Liver (tissue), 9 donors: ENCODE data around the gene MTHFS. TPM values are rescaled to one million over a fixed set of nuclear protein-coding genes. Genes with fewer than 3 reads are reported as not detected.
A peak's percentile ranks its signal among the peaks of the same experiment; 100 is the strongest.
"Not testable (repeated sequence)": the region's sequence is repeated elsewhere in the genome, so short reads cannot be mapped to it uniquely, and the experiment has no call there.

ENCODE experiments used
- DNase-seq: peaks from one replicate; pipeline ENCODE4 v3.0.0-alpha.2; 2017; ENCODE audit warnings: low spot score
- H3K27ac ChIP-seq, 2 donors: one replicate each; pipeline ENCODE4 v1.7.0; 2013; ENCODE audit warnings: inconsistent platforms in 2 of 2, low read length in 2 of 2, control low read depth in 1 of 2, low read depth in 1 of 2, mild to moderate bottlenecking in 1 of 2
- H3K27me3 ChIP-seq, 4 donors: one replicate each; pipeline versions ENCODE4 v1.6.1 to v1.7.0; 2013; ENCODE audit warnings: low read length in 3 of 4, inconsistent platforms in 1 of 4, mild to moderate bottlenecking in 1 of 4, moderate library complexity in 1 of 4; ENCODE audit not compliant: control insufficient read depth in 4 of 4, insufficient read depth in 4 of 4
- H3K36me3 ChIP-seq, 4 donors: one replicate each; pipeline versions ENCODE4 v1.6.1 to v1.7.0; 2013; ENCODE audit warnings: low read length in 3 of 4, mild to moderate bottlenecking in 3 of 4, low read depth in 1 of 4, moderate library complexity in 1 of 4; ENCODE audit not compliant: control insufficient read depth in 4 of 4, insufficient read depth in 3 of 4
- H3K4me1 ChIP-seq, 4 donors: one replicate each; pipeline versions ENCODE4 v1.6.1 to v1.7.0; 2013; ENCODE audit warnings: low read length in 3 of 4, mild to moderate bottlenecking in 3 of 4, moderate library complexity in 1 of 4; ENCODE audit not compliant: control insufficient read depth in 4 of 4, insufficient read depth in 4 of 4
- H3K4me3 ChIP-seq, 3 donors: one replicate each; pipeline versions ENCODE4 v1.6.1 to v1.7.0; 2013; ENCODE audit warnings: low read length in 3 of 3, control low read depth in 1 of 3, low read depth in 1 of 3, mild to moderate bottlenecking in 1 of 3
- H3K9ac ChIP-seq, 2 donors: one replicate each; pipeline ENCODE4 v1.7.0; 2013; ENCODE audit warnings: low read length in 2 of 2, mild to moderate bottlenecking in 2 of 2, moderate library complexity in 2 of 2, control low read depth in 1 of 2, low read depth in 1 of 2
- H3K9me3 ChIP-seq, 4 donors: one replicate each; pipeline versions ENCODE4 v1.6.1 to v1.7.0; 2013; ENCODE audit warnings: low read length in 3 of 4; ENCODE audit not compliant: control insufficient read depth in 4 of 4
- EGR1 ChIP-seq, 2 donors: IDR thresholded peaks; 2 replicates each; pipeline ENCODE4 v1.6.1; 2016 to 2018; ENCODE audit warnings: antibody characterized with exemption in 2 of 2, low read depth in 2 of 2
- FOXA1 ChIP-seq: IDR thresholded peaks from 2 replicates; pipeline ENCODE4 v1.6.1; 2016; ENCODE audit warnings: antibody characterized with exemption
- FOXA2 ChIP-seq: IDR thresholded peaks from 2 replicates; pipeline ENCODE4 v1.6.1; 2016; ENCODE audit warnings: antibody characterized with exemption
- GABPA ChIP-seq, 2 donors: IDR thresholded peaks in 1 of 2; conservative IDR thresholded peaks in 1 of 2; 2 replicates each; pipeline ENCODE4 v1.6.1; 2016; ENCODE audit warnings: antibody characterized with exemption in 2 of 2, mild to moderate bottlenecking in 1 of 2, moderate library complexity in 1 of 2
- HNF4A ChIP-seq, 2 donors: conservative IDR thresholded peaks; 2 replicates each; pipeline ENCODE4 v1.6.1; 2016; ENCODE audit warnings: antibody characterized with exemption in 2 of 2, mild to moderate bottlenecking in 2 of 2
- JUND ChIP-seq, 2 donors: IDR thresholded peaks; 2 replicates each; pipeline ENCODE4 v1.6.1; 2016; ENCODE audit warnings: antibody characterized with exemption in 2 of 2
- NR2F2 ChIP-seq: IDR thresholded peaks from 2 replicates; pipeline ENCODE4 v1.6.1; 2016; ENCODE audit warnings: antibody characterized with exemption
- RAD21 ChIP-seq, 2 donors: IDR thresholded peaks; 2 replicates each; pipeline ENCODE4 v1.6.1; 2016; ENCODE audit warnings: antibody characterized with exemption in 2 of 2, mild to moderate bottlenecking in 2 of 2
- RXRA ChIP-seq, 2 donors: IDR thresholded peaks; 2 replicates each; pipeline ENCODE4 v1.6.1; 2017 to 2018; ENCODE audit warnings: antibody characterized with exemption in 2 of 2, mild to moderate bottlenecking in 1 of 2
- SP1 ChIP-seq: IDR thresholded peaks from 2 replicates; pipeline ENCODE4 v1.6.1; 2018; ENCODE audit warnings: antibody characterized with exemption, mild to moderate bottlenecking
- YY1 ChIP-seq: IDR thresholded peaks from 2 replicates; pipeline ENCODE4 v1.6.1; 2016; ENCODE audit warnings: antibody characterized with exemption, mild to moderate bottlenecking
- WGBS: extraction: QIAGEN DNeasy Blood & Tissue Kit; methylation state at CpG from one replicate; pipeline ENCODE4 v1.1.7; 2013; 5-methylcytosine and 5-hydroxymethylcytosine counted together
- polyA plus RNA-seq, 2 donors: library from polyadenylated mRNA; stranded (reverse) in 1 of 2; unstranded in 1 of 2; fragments of 200-250 nt in 1 of 2; fragments of >200 nt in 1 of 2; fragmentation: Nextera tagmentation in 1 of 2; extraction: Ambion mirVana in 1 of 2; gene quantifications; one replicate each; pipeline versions ENCODE4 v1.2.1 to v1.2.3, GENCODE V29; 2013 to 2015
- total RNA-seq, 2 donors: library from RNA; depleted of rRNA; stranded (reverse); fragments of >200 nt; gene quantifications; one replicate each; pipeline ENCODE4 v1.2.3, GENCODE V29; 2014
- TF ChIP-seq, protein P1 (sequence below): IDR thresholded peaks from 2 replicates; pipeline ENCODE4 v1.6.1; 2016; ENCODE audit warnings: antibody characterized with exemption
- TF ChIP-seq, protein P2 (sequence below): IDR thresholded peaks from 2 replicates; pipeline ENCODE4 v1.6.1; 2016; ENCODE audit warnings: antibody characterized with exemption, mild to moderate bottlenecking
- TF ChIP-seq, protein P3 (sequence below): IDR thresholded peaks from 2 replicates; pipeline ENCODE4 v1.6.1; 2016; ENCODE audit warnings: antibody characterized with exemption
- TF ChIP-seq, protein P4 (sequence below): IDR thresholded peaks from 2 replicates; pipeline ENCODE4 v1.6.1; 2016; ENCODE audit warnings: antibody characterized with exemption
- donor health status: healthy.
- donor health status: healthy.
- donor health status: healthy.
- donor health status: healthy.
- donor health status: healthy.

Gene MTHFS
- total and polyA plus RNA-seq, 4 donors, result 40.9 to 338 (median 157) TPM

DNA sequence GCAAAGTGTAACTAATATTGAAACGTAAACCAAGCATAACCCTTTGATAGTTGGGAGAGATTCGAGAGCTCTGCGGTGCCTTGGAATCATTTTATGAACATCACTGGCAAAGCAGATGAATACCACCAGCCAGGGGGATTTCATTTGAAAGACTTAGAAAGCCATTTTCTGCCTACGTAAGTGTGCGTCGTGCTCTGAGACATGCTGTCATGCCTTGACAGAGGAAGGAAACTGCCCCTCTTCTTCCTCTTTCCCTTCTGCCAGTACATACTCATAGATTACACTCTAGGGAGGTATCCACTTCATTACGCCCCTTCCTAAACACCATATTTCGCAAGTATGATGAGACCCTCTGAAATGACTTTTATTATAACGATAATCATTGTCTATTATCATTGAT is 3.3 kb upstream of the MTHFS start:
- 94% methylated on average over 9 of the region's 9 CpGs for WGBS
- H3K9me3 ChIP-seq, result no peaks in the 10 kb centered on the region
- no peaks in the 10 kb centered on the region for H3K36me3 ChIP-seq
- no peak overlapping the region for H3K4me3 ChIP-seq
- H3K27me3 ChIP-seq, result no peaks in the 10 kb centered on the region
- TF ChIP-seq FOXA1 (no peak), NR2F2 (no peak), RXRA (IDR thresholded peaks at IDR 0.05) (no peak)
- TF ChIP-seq, protein P1, sequence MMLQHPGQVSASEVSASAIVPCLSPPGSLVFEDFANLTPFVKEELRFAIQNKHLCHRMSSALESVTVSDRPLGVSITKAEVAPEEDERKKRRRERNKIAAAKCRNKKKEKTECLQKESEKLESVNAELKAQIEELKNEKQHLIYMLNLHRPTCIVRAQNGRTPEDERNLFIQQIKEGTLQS, result no peak
- TF ChIP-seq, protein P2, sequence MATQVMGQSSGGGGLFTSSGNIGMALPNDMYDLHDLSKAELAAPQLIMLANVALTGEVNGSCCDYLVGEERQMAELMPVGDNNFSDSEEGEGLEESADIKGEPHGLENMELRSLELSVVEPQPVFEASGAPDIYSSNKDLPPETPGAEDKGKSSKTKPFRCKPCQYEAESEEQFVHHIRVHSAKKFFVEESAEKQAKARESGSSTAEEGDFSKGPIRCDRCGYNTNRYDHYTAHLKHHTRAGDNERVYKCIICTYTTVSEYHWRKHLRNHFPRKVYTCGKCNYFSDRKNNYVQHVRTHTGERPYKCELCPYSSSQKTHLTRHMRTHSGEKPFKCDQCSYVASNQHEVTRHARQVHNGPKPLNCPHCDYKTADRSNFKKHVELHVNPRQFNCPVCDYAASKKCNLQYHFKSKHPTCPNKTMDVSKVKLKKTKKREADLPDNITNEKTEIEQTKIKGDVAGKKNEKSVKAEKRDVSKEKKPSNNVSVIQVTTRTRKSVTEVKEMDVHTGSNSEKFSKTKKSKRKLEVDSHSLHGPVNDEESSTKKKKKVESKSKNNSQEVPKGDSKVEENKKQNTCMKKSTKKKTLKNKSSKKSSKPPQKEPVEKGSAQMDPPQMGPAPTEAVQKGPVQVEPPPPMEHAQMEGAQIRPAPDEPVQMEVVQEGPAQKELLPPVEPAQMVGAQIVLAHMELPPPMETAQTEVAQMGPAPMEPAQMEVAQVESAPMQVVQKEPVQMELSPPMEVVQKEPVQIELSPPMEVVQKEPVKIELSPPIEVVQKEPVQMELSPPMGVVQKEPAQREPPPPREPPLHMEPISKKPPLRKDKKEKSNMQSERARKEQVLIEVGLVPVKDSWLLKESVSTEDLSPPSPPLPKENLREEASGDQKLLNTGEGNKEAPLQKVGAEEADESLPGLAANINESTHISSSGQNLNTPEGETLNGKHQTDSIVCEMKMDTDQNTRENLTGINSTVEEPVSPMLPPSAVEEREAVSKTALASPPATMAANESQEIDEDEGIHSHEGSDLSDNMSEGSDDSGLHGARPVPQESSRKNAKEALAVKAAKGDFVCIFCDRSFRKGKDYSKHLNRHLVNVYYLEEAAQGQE, result no peak
- no peak for DNase-seq
- H3K27ac ChIP-seq, result peak overlapping the region; percentile 66 to 81
- peaks cover 4 to 19% (median 7%) of the 10 kb centered on the region in 4 donors for H3K4me1 ChIP-seq
- H3K9ac ChIP-seq, result no peak overlapping the region

DNA sequence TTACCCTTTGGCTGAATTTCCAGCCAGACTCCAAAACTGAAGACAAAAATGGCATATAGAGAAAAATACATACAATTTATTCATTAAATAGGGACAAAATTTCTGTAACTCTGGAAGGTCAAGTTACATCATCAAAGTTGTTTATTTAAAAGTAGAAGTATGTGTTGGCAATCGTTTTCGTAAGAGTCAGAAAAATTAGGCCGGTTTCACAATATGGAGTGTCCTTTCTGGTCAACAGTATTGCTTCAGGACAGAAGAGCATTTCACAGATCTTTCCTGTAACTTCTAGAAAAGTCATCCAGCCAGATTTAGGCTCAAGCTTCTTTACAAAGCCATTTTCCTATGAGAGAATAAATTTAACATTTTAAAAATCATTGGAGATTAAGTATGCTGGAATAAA is 2.0 kb upstream of the MTHFS start:
- not testable (repeated sequence) for H3K9me3 ChIP-seq, H3K4me3 ChIP-seq, H3K36me3 ChIP-seq, DNase-seq, H3K27me3 ChIP-seq
- peak; percentile 48 for TF ChIP-seq NR2F2
- TF ChIP-seq RAD21 (IDR thresholded peaks at IDR 0.05), result peak in 1 of 2 donors; percentile 28
- peak in 1 of 2 donors; percentile 34 for TF ChIP-seq GABPA (IDR thresholded peaks at IDR 0.05 in 1 of 2, conservative IDR thresholded peaks at IDR 0.05 in 1 of 2)
- TF ChIP-seq, protein P2, result peak; percentile 37
- TF ChIP-seq HNF4A (conservative IDR thresholded peaks at IDR 0.05), result peak; percentile 82 to 83
- TF ChIP-seq, protein P1, result peak; percentile 88
- TF ChIP-seq FOXA2, result peak; percentile 73
- TF ChIP-seq EGR1 (IDR thresholded peaks at IDR 0.05; ENCODE audit: low read depth in 2 of 2), result peak in 1 of 2 donors; percentile 20
- peak; percentile 27 for TF ChIP-seq FOXA1
- peak; percentile 60 for TF ChIP-seq SP1
- TF ChIP-seq YY1, result peak; percentile 83
- peak; percentile 59 to 73 for TF ChIP-seq JUND (IDR thresholded peaks at IDR 0.05)
- peak; percentile 72 to 84 for TF ChIP-seq RXRA (IDR thresholded peaks at IDR 0.05)
- TF ChIP-seq, protein P3, sequence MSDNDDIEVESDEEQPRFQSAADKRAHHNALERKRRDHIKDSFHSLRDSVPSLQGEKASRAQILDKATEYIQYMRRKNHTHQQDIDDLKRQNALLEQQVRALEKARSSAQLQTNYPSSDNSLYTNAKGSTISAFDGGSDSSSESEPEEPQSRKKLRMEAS, result peak; percentile 65
- TF ChIP-seq, protein P4, sequence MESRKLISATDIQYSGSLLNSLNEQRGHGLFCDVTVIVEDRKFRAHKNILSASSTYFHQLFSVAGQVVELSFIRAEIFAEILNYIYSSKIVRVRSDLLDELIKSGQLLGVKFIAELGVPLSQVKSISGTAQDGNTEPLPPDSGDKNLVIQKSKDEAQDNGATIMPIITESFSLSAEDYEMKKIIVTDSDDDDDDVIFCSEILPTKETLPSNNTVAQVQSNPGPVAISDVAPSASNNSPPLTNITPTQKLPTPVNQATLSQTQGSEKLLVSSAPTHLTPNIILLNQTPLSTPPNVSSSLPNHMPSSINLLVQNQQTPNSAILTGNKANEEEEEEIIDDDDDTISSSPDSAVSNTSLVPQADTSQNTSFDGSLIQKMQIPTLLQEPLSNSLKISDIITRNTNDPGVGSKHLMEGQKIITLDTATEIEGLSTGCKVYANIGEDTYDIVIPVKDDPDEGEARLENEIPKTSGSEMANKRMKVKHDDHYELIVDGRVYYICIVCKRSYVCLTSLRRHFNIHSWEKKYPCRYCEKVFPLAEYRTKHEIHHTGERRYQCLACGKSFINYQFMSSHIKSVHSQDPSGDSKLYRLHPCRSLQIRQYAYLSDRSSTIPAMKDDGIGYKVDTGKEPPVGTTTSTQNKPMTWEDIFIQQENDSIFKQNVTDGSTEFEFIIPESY, result peak; percentile 79
- Histone ChIP-seq H3K4me1 (peaks cover 3 to 23% (median 6%) of the 10 kb centered on the region in 4 donors), H3K9ac (peak overlapping the region; percentile 41 to 51), H3K27ac (peak overlapping the region; percentile 81 to 98)
- 19% methylated on average over 3 of the region's 3 CpGs for WGBS
